ENCODE measurements around the gene TRPM3. TPM values are rescaled to one million over a fixed set of nuclear protein-coding genes. Genes with fewer than 3 reads are reported as not detected.

Gene TRPM3
- total RNA-seq, 1 donor from 2014 or later: not detected

- intact Hi-C loops (cut with micrococcal nuclease): no loop called here
Measured at GRCh38 chr9:70901013-70901412, 220.4 kb downstream of the TRPM3 start.

DNA sequence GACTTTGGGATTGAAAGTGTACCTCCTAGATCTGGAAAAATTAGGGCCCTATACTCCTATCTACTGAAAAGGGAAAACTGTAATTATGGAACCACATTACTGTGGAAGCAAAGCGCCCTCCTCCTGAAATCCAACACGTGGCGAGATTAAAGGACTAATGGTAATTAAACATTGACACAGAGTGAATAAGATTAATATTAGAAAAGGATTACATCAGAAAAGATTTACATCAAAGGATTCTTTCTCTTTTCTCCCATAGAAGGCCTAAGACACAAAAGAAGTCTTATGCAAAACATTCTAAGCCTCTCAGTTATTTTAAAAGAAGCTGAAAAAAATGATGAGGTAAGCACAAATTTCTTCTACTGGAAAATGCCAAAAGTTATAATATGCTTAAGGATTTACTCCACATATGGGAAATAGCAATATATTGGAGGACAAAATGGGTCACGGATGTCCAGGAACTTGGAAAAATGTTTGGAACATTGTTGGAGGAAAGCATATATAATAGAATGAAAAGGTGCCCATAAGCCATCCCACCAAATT, 227.8 kb downstream of the TRPM3 start:
- intact Hi-C loops (cut with micrococcal nuclease): no loop called here

DNA sequence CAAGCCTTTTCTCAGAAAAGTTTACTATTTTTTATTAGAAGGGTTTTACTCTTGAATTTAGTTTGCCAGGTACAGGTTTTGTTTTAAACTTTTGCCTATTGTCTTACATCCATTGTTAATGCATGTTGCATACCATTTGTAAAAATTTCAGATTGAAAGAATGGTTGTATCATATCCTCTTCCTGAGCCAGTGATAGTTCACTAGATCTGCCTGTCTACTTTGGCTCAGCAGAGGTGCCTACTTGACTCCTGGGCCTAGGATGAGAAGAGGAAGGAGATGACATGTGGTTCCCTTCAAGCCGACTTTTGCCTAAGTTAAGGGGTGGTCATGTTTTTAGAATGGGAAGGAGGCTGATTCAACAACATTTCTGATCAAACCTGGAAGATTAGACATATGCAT, 232.9 kb downstream of the TRPM3 start:
- intact Hi-C loops (cut with micrococcal nuclease): no loop called here

DNA sequence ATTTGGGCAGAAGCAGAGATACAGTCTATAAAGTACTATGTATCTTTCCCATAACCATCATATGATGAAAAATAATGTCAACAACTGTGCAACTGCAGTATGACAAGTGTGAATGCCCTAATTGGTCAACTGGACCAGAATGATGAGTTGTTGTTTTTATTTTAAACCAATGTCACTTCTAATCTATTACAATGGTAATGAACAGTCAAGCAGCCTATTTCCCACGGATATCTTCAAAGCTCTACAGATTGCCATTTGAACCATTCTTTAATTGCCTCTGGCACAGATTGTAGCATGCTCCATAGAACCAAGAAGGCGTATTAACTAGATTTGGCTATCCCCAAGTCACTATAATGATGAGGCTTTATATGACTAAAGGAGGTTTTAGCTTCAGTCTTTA, 233.6 kb downstream of the TRPM3 start:
- intact Hi-C loops (cut with micrococcal nuclease): no loop called here

DNA sequence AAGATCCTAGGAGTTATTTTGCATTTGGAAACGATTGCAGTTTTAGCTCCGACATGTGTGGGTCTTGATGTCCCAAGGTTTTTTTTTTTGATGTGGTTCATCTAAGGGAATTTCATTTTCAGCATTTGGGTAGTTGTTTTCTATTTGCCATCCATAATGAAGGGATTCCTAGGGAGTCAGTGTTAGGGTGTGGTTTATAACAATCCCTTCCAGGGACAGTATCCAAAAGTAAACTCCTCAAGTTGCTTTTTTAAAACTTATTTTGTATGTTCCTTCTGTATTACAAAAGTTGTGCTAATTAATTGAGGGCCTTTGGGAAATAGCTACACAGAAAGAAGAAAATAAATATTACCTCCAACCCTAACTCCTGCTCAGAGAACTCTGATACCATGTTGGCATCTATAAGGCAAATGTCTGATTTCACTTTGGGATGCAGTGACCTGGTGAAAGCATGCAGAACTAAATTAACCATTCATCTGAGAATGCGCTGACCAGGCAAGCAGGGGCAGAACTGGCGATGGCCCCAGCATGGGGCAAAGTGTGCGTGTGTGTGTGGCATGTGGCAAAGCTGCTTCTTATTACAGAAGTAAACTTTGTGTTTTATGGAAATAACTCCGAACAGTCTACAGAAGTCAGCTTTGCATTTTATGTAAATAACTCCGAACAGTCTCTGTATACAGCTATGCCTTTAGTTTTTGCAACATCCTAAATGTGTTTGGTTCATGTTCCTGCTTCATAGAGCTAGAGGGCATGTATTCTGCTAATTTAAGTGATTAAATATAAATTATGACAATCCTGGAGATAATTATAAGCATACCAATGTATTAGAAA, 237.2 kb downstream of the TRPM3 start:
- intact Hi-C loops (cut with micrococcal nuclease): no loop called here

GRCh38 chr9:70883056-70883455, 238.4 kb downstream of the TRPM3 start:
- intact Hi-C loops (cut with micrococcal nuclease): no loop called here

DNA sequence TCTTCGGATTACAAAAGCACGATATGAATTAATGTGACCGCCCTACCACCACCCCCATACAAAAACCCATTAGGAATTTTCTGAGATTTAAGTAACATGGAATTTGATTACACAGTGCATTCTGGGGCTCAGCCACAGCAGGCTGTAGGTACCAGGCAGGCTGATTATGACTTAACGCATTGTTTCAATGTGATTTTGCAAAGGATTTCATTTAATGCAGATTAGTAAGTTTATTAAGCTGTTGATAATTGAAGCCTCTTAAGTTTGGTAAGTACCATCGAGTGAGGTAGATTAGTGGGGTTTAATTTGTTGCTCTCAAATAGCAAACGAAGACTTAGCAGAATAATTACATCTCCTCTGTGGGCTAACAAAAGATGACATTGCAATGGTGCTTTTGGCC, 240.1 kb downstream of the TRPM3 start:
- intact Hi-C loops (cut with micrococcal nuclease): no loop called here

DNA sequence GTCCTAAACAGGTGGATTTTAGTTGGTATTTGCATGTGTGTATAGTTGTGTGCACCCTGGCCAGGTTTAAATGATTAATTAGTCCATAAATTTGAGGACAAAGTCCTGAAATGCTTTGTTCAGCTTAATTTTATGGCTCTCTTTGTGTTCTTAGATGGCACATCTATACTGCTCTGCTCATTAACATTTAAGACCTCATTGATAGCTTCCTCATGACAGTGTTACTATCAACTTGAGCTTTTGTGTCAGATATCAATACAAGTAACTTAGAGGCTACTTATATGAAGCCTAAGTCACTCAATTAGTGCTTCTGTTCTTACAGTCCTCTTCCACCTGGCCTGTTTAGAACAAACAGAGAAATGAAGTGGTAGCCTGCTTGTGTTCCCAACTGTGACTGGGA, 240.9 kb downstream of the TRPM3 start:
- intact Hi-C loops (cut with micrococcal nuclease): no loop called here

DNA sequence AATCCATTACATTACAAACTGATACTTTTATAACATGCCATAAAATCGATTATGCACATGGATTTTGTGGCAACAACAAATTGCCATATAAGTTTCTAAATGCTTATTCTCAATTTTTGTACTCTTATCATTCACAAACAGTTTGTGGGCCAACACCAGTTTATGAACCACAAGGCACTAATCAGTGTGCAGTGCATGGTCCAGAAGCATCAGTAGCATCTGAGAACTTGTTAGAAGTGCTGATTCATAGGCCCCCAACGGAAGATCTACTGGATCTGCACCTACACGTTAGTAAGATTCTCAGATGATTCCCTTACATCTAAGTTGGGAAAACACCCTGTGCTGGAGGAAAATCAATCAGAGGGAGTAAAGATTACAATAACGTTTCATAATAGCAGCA, 242.8 kb downstream of the TRPM3 start:
- intact Hi-C loops (cut with micrococcal nuclease): no loop called here

GRCh38 chr9:70874451-70874850, 247.0 kb downstream of the TRPM3 start:
- intact Hi-C loops (cut with micrococcal nuclease): no loop called here

DNA sequence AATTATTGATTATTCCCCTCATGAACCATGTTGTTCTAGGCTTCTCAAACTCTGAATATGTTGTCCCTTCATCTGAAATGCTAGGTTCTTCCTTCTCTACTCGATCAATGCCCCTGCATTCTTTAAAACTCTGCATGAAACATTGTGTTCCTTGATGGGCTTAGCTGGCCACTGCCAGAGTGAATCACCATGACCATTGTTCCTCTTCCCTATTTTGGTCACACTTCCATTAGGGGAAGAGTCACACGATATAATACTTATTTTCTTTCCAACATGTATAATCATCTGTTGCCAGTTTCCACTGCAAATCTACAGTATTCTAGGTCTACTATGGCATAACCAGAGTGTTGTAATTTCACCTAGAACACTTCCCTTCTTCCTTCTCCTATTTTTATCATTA, 247.9 kb downstream of the TRPM3 start:
- intact Hi-C loops (cut with micrococcal nuclease): no loop called here

DNA sequence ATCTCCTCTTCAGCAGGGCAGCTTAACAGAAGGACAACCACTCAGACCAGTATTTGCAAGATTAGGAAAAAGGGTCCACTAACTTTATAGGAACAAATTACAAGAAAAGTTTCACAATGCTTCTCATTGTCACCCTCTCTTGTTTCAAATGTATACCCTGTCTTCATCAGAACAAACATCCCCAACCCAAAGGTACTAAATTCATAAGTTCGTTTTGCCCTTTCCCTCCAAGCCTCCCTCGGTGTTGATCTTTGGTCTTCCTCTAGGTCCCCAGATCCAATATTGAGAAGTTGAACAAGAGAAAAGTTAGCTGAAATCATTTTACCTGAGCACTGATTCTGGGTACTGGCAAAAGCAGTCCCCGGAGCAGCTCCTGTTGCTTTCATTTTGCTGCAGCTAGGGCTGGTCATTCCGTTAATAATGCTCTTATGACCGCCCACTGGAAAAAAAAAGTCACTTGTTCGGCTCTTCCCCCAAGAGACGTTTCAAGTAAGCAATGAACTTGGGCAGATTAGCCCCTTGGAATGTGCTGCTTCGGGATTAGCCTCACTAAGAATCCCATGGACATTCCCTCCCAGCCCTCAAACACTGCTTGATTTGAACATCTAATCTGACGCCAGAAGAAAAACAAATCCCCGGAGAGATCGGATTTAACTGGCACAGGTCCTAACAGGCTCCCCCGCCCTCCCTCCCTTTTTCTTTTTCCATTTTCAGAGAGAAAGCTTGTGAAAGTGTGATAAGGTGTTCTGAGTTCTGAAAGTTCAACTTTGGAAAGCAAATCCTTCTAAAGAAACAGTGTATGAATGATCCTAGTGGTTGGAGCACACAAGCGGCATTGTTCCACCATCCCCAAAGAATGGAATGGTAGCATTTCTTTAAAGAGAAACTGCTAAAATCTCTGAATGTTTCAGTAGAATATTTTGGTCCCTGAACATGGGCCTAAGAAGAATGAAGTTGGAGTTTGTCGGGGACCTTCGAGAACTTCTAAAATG, 252.5 kb downstream of the TRPM3 start:
- intact Hi-C loops (cut with micrococcal nuclease): no loop called here

DNA sequence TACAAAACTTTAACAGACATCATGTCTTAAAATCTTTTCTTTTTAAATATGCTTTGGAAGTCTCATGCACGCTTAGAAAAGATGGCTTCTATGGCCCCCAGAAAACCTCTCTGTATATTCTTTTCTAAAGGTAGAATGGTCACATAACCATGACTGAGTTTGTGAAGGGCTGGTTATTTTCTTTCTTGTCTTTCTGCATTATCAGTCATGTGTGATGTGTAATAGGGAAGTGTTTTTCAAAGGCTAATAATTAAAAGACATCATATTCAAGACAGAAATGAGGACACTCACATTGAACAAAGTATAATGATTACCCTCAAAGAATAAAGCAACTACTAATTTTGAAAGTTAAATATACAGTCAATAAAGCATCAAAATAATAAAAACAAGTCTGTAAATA, 253.4 kb downstream of the TRPM3 start:
- intact Hi-C loops (cut with micrococcal nuclease): no loop called here

- intact Hi-C loops (cut with micrococcal nuclease): no loop called here
Measured at GRCh38 chr9:70865471-70865870, 255.9 kb downstream of the TRPM3 start.

DNA sequence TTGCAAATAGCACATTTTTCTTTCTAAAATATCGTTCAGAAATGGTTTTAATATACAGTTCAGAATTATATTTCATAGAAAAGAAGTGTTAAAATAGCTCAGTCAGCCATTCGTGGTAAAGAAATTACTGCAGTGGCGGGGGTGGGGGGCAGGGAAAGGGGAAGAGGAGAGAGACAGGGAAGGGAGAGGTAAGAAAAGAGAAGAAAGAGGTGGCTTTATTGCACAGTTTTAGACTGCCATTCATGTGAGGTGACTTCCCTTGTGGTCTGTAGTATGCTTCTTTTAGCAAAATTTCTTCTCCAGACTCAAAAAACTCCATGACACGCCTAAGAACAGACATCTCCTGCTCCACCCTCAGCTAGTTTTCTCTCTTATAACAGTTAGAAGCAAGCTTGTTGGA, 259.6 kb downstream of the TRPM3 start:
- intact Hi-C loops (cut with micrococcal nuclease): no loop called here

- intact Hi-C loops (cut with micrococcal nuclease): no loop called here
Measured at GRCh38 chr9:70861376-70861775, 260.0 kb downstream of the TRPM3 start.

DNA sequence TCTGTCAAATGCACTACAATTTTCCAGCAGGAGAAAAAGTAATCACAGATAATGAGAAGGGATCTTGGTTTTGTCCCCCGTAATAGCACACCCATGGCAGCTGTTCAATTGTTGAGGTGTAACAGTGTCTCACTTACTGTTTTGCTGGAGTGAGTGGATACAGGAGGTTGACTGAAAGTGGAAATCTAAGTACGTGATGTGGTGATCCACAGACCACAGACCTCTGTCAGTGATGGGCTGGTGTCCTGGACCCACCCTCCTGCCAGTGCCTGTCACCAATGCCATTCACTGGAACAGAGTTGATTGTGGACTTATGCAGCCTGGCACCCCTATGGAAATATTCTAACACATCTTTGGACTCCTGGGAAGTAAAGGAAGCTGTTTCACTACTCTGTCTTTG, 261.7 kb downstream of the TRPM3 start:
- intact Hi-C loops (cut with micrococcal nuclease): no loop called here

DNA sequence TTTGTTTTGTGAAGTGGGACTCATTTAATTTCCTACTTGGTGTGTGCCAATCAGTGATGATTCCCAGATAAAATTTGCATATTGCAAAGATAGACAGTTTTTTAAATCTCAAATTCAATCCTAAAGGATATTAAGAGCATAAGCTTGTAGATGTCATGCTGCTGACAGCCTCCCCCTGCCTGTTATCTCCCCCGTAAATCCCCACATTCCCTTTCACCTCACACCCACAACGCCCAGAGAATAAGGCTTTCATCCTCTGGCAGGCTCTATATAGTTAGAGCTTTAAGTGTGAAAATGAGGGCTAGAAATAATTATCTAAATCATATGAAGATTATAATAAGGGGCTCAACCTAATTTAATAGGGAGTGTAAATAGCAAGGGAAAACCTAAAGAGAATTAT, 265.0 kb downstream of the TRPM3 start:
- intact Hi-C loops (cut with micrococcal nuclease): no loop called here

DNA sequence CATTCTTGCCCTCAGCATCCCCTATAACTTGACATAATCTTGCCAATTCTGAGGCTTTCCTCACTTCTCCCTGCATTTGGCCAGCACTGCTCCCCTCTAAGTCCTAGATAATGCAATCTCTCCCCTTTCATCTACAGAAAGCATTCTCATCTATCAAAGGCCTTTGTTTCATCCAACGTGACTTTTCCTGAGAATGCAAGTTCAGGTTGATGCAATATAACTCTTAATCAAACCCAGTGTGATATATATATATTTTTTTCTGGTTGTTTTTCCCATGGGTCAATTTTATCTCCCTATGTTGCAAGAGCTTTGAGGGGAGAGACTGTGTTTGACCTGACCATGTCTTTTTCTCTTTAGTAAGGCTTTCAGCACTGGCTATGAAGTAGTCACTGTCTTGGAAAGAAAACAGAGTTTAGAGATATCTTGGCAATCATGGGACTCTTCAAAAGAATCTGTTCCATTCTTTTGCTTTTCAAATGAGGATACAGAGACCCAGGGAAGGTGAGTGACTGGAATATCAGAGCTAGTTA, 268.6 kb downstream of the TRPM3 start:
- intact Hi-C loops (cut with micrococcal nuclease): no loop called here

DNA sequence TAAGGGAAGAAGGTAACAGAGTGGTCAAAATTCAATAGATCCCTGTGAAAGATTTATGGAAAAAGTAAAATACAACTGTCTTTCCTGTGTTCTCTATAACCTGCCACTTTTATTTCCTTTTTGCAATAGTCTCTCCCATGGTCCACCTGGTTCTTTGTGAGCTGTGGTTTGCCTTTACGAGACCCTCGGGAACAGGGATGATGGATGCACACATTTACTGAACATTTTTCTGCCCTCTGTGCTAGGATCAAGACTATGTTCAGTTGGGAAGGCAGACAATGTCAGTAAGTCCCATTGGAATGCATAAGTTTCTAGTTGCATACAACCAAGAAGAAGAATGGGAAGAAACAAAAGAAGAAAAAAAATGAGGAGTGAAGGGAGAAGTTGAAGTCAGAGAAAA, 281.2 kb downstream of the TRPM3 start:
- intact Hi-C loops (cut with micrococcal nuclease): no loop called here

DNA sequence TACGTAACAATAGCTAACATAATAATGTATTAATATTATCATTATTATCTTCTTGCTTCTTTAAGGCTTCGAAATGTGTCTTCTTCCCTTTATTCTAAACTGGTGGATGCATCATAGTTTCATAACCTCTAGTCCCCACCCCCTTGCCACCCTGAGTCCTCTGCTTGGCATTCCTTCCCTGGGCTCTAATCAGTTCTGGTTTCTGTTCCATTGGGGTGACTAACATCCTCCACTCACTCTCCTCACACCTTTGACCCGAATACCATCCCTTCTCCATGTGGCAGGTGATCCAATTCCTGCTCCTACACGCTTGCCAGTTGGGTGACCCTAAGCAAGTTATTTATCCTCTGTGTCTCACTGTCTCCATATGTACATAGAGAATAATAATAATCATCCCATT, 286.1 kb downstream of the TRPM3 start:
- intact Hi-C loops (cut with micrococcal nuclease): no loop called here

GRCh38 chr9:70832492-70832891, 288.9 kb downstream of the TRPM3 start:
- intact Hi-C loops (cut with micrococcal nuclease): no loop called here
